Mononuclear cell (primary cell): ENCODE results near the gene GJA8. TPM values are rescaled to one million over a fixed set of nuclear protein-coding genes. Genes with fewer than 3 reads are reported as not detected.
"Not testable (repeated sequence)": the region's sequence is repeated elsewhere in the genome, so short reads cannot be mapped to it uniquely, and the experiment has no call there.

Experiments used
- H3K27me3 ChIP-seq: 2 replicates; pipeline ENCODE4 v1.6.0; 2011; ENCODE audit warnings: low read length, control low read depth; ENCODE audit not compliant: insufficient read depth
- H3K4me1 ChIP-seq: 2 replicates; pipeline ENCODE4 v1.5.1; 2011; ENCODE audit warnings: mild to moderate bottlenecking, low read length, control low read depth; ENCODE audit not compliant: insufficient read depth
- H3K4me3 ChIP-seq: 2 replicates; pipeline ENCODE4 v1.5.1; 2011; ENCODE audit warnings: mild to moderate bottlenecking, low read length, moderate library complexity
- H3K9me3 ChIP-seq: 2 replicates; pipeline ENCODE4 v1.5.1; 2011; ENCODE audit warnings: low read depth, mild to moderate bottlenecking, control low read depth, low read length
- total RNA-seq: library from RNA; depleted of rRNA; stranded (reverse); fragments of >200 nt; gene quantifications from one replicate; pipeline ENCODE4 v1.2.3, GENCODE V29; 2012

The GJA8 gene
- total RNA-seq, result not detected

DNA sequence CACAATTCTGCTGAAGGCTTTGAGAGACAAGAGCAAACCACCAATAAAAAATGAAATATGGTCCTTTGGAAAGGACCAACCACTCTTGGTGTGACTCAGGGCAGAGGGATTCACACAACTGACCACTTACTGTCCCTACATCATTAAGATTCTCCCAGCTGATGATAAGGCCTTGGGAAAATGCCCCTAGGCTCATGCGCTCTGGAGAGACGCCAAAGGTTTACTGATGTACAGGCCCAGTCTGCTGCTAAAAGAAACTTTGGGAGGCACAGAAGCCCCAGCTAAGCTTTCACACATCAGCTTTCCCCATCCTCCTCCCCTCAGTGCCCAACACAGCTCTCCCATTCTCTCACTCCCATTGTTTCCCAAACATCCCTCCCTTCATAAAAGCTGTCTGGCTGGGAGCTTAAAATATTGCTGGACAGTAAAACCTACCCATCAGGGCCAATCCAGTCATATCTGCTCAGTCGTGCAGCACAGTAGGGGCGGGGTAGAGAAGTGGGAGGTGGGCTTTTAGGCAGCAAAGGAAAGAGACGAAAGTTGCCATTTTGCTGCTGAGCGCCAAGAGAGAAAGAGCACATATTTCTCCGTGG lies at the start of gene GJA8:
Gene GJA8 (plus strand): TSS at position 543 of the 593 bp plus-strand sequence. CDS start 5,161 bp downstream, outside the sequence.
- Histone ChIP-seq H3K9me3 (no peaks in the 10 kb centered on the region), H3K27me3 (no peaks in the 10 kb centered on the region), H3K4me3 (no peak within 1 kb of the TSS), H3K4me1 (no peaks in the 10 kb centered on the region)

DNA sequence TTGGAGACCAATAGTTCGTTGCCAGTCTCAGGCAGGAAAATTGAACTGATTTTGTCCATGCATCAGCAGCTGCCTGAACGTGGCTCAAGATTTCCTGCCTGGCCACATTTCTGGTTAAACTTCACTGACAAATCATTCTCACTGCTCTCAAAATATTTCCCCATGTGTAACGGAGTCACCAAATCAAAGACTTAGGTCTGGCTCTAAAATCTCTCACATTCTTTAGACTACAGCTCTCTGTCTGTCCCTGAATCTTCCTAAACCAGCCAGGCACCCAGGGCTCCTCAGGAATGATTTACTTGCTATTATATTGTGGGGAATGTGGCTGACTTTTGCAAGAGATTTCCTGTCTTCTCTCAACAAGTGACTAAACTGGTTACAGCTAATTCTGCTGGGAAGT lies 49.2 kb upstream of the GJA8 start:
- Histone ChIP-seq H3K9me3 (no peaks in the 10 kb centered on the region), H3K4me1 (no peaks in the 10 kb centered on the region), H3K4me3 (no peak overlapping the region), H3K27me3 (peaks cover 2% of the 10 kb centered on the region)

DNA sequence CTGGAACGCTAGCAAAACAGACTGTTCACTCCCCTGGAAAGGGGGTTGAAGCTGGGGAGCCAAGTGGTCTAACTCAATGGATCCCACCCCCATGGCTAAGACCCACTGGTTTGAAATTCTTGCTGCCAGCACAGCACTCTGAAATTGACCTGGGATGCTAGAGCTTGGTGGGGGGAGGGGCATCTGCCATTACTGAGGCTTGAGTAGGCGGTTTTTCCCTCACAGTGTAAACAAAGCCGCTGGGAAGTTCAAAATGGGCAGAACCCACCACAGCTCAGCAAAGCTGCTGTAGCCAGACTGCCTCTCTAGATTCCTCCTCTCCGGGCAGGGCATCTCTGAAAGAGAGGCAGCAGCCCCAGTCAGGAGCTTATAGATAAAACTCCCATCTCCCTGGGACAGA lies 47.6 kb upstream of the GJA8 start:
- not testable (repeated sequence) for H3K4me3 ChIP-seq, H3K4me1 ChIP-seq, H3K27me3 ChIP-seq, H3K9me3 ChIP-seq

DNA sequence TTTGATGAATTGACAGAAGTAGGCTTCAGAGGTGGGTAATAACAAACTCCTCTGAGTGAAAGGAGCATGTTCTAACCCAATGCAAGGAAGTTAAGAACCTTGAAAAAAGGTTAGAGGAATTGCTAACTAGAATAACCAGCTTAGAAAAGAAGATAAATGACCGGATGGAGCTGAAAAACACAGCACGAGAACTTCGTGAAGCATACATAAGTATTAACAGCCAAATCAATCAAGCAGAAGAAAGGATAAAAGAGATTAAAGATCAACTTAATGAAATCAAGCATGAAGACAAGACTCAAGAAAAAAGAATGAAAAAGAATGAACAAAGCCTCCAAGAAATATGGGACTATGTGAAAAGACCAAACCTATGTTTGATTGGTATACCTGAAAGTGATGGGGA lies 46.6 kb upstream of the GJA8 start:
- not testable (repeated sequence) for H3K27me3 ChIP-seq

DNA sequence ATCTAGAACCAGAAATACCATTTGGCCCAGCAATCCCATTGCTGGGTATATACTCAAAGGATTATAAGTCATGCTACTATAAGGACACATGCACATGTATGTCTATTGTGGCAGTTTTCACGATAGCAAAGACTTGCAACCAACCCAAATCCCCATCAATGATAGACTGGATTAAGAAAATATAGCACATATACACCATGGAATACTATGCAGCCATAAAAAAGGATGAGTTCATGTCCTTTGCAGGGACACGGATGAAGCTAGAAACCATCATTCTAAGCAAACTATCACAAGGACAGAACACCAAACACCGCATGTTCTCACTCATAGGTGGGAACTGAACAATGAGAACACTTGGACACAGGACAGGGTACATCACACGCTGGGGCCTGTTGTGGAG lies 35.4 kb upstream of the GJA8 start:
- H3K4me1 ChIP-seq, H3K9me3 ChIP-seq, H3K27me3 ChIP-seq, H3K4me3 ChIP-seq: not testable (repeated sequence)

More for the DNA sequence above, 46.6 kb upstream of the GJA8 start:
- H3K9me3 ChIP-seq, H3K4me3 ChIP-seq, H3K4me1 ChIP-seq: not testable (repeated sequence)

DNA sequence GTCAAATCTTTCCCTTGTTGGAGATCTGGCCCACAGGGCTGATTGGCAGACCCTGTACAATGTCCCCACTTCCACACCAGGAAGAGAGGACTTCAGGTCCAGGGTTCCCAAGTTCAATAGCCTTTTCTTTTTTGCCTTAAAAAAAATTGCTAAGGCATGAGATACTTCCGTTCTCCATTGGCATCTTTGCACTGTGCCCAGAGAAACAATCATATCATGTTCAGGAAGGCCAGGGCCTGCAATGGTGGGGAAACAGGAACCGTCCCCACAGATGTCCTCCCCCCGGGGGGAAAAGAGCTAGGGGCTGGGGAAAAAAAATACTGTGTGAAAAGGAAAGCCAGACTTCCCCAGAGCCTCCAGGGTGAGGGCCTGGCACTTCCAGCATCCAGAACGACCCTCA lies 24.6 kb upstream of the GJA8 start:
- Histone ChIP-seq H3K9me3 (peaks cover 5% of the 10 kb centered on the region), H3K4me1 (no peaks in the 10 kb centered on the region), H3K4me3 (no peak overlapping the region), H3K27me3 (peaks cover 5% of the 10 kb centered on the region)

DNA sequence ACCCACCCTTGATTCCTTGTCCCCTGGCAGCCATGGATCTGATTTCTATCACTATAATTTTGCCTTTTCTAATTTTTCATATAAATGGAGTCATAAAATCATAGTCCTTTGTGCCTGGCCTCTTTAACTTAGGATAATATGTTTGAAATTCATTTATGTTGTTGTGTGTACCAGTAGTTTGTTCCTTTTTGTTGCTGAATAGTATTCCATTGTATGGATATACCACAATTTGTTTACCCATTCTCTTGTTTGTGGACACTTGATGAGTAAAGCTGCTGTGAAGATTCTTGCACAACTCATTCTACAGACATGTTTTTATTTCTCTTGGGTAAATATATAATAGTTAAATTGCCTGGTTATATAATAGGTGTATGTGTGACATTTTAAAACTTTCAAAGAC lies 22.7 kb upstream of the GJA8 start:
- peaks cover 5% of the 10 kb centered on the region for H3K9me3 ChIP-seq
- H3K4me3 ChIP-seq, result no peak overlapping the region
- peaks cover 8% of the 10 kb centered on the region for H3K27me3 ChIP-seq
- H3K4me1 ChIP-seq, result no peaks in the 10 kb centered on the region

DNA sequence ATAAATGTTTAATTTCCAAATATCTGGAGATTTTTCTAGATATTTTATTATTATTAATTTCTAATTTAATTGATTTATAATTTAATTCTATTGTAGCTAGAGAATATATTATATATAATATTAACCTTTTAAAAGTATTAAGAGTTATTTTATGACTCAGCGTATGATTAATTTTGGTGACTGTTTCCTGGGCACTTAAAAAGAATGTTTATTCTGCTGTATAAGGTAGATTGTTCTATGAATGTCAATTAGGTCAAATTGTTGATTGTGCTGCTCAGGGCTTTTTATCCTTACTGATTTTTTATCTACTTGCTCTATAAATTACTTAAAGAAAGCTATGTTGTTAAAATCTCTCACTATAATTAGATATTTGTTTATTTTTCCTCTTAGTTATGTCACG lies 20.1 kb upstream of the GJA8 start:
- no peaks in the 10 kb centered on the region for H3K4me1 ChIP-seq
- H3K9me3 ChIP-seq, result peaks cover 5% of the 10 kb centered on the region
- H3K4me3 ChIP-seq, result no peak overlapping the region
- H3K27me3 ChIP-seq, result peaks cover 8% of the 10 kb centered on the region

DNA sequence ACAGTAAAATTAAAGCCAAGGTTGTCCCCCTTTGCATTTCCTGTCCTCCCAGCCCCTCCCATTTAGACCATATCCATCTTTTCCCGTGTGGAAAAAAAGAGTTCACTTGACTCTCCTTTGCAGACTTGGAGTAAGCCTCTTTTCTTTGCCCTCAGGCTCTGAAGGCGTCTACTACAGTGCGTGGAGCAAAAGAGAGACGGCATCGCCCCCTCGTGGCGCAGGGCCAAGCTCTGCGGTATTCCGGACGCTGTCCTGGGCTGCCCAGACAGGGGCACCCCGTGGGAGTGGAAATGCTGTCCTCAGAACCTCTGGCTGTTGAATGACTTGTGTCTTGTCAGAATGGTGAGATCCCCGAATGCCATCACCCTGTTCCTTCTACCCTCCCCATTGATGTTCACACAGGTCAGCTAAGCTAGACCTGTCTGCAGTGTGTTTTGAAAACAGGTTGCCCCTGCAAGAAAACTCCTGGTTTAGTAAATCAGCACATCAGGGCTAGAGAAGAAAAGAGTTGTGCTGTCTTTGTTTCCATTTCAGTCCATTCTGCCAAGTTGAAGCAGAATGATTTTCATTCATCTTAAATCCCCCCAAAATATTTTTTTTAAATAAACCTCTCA lies 12.3 kb upstream of the GJA8 start:
- no peaks in the 10 kb centered on the region for H3K4me1 ChIP-seq
- H3K4me3 ChIP-seq, result no peak overlapping the region
- H3K9me3 ChIP-seq, result no peaks in the 10 kb centered on the region
- H3K27me3 ChIP-seq, result no peaks in the 10 kb centered on the region

DNA sequence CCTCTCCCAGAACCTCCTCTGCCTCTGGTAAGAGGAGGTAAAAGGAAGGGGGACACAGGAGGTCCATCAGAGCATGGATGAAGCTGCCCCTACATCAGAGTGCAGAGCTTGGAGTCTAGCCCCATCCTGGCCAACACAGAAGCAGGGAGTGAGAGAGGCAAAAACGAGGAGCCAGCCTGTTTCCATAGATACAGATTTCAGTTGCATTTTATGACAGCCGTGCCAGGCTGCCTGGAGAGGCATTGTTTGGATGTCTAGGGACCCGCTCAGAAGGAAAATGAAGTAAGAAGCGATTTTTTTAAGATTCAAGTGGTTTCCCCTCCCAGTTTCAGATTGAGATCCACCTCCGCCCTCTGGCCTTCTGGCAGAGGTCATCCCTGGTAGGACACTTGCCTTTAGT lies 11.5 kb upstream of the GJA8 start:
- H3K27me3 ChIP-seq, result no peaks in the 10 kb centered on the region
- H3K9me3 ChIP-seq, result no peaks in the 10 kb centered on the region
- no peak overlapping the region for H3K4me3 ChIP-seq
- no peaks in the 10 kb centered on the region for H3K4me1 ChIP-seq

DNA sequence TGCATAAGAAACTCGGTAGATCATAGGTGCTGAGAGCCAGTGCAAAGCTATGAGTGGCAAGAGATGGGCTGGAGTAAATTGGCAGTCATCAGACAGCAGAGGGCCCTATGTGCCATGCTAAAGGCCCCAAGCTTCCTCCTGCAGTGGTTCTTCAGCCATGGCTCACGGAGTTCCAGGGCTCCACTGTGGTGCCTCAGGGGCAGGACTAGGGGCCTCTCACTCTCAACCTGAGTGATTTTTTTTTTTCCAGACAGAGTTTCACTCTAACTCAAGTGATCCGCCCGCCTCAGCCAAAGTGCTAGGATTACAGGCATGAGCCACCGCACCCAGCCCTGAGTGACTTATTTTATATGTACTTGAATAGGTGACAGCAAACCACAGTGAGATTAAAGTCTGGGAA lies 10.4 kb upstream of the GJA8 start:
- Histone ChIP-seq H3K4me3 (no peak overlapping the region), H3K27me3 (no peaks in the 10 kb centered on the region), H3K9me3 (no peaks in the 10 kb centered on the region), H3K4me1 (no peaks in the 10 kb centered on the region)

DNA sequence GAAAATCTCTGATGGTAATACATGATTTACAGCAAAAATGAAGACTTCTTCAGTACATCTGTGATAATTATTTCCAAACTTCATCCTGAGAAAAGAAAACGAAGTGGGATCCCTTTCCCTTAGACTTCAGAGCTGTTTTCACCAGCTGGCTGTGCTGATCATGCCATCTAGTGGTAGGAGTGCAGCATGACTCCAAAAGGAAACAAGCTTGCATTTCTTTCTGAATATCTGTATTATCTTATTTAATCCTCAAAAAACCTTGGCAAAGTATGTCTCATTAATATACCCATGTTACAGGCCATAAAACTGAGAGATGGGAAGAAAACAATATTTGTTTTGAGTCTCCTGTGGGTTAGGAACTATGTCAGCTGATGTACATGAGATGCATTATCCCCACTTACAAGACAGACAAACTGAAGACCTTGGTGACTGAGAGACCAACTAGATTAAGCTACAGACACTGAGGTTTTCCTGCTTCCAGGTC lies 9.8 kb upstream of the GJA8 start:
- no peaks in the 10 kb centered on the region for H3K9me3 ChIP-seq
- no peak overlapping the region for H3K4me3 ChIP-seq
- no peaks in the 10 kb centered on the region for H3K4me1 ChIP-seq
- H3K27me3 ChIP-seq, result no peaks in the 10 kb centered on the region

DNA sequence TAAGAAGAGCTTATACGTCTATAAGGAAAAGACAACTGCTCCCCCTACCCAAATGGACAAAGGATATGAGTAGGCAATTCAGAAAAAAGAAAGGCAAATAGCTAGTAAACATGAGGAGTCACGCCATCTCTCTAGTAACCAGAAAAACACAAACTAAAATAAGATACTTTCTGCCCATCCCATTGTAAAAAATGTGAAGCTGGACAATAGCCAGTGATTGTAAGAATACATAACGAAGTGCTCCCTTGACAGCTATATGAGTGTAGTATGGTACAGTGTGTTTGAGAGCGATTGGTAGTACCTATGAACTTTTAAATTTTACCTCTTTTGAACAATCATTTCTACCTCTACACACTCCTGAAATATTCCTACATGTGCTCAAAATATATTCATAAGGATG lies 7.5 kb upstream of the GJA8 start:
- Histone ChIP-seq H3K9me3 (no peaks in the 10 kb centered on the region), H3K4me1 (no peaks in the 10 kb centered on the region), H3K27me3 (no peaks in the 10 kb centered on the region), H3K4me3 (no peak overlapping the region)

DNA sequence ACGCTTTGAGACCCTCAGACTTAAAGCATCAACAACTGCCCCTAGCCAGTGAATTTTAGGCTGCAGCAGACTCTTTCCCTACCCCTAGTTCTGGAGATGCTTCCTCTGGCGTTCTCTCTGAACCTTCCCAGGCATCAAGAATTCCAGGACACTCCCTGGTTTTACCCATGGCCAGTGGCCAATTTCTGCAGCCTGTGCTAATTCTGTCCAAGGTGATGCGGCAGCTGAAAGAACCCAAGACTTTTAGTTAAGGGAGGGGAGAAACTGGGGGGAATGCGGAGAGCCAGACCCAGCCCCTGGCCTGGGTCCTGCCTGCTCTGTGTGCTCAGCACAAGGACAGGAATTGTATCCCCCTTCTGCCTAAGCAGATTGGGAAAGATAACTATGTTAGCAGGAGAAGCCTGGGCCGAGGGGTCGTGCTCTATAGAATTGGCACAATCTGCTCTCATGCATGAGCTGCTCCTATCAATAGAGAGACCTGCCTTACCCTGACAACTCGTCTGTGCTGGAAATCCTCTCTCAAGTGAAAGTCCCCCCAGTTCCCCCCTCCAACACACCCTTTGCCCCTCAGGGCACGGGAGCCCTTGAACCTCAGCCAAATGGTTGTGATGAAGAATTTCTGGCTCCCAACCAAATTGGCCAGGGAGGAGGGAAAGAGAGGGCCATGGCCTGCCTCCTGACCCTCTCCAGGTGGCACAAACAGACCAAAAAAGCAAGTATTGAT lies 5.4 kb upstream of the GJA8 start:
- Histone ChIP-seq H3K27me3 (no peaks in the 10 kb centered on the region), H3K9me3 (no peaks in the 10 kb centered on the region), H3K4me3 (no peak overlapping the region), H3K4me1 (no peaks in the 10 kb centered on the region)

DNA sequence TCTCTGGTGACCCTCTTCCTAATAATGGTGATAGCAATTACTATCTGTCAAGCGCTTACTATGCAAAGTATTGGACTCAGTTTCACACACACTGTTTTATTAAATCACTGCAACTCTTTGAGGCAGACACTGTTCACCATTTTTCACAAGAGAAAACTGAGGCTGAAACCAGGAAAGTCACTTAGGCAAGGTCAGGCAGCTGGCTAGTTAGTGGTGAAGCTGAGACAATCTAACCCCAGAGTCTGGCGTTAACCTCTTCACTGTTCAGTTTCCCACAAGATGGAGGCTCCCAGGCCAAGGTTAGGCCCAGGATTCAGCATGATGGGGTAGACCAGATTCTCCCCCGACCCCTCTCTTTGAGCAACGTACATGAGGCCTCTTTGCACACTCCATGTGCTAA lies 4.8 kb upstream of the GJA8 start:
- no peak overlapping the region for H3K4me3 ChIP-seq
- H3K4me1 ChIP-seq, result no peaks in the 10 kb centered on the region
- H3K27me3 ChIP-seq, result no peaks in the 10 kb centered on the region
- no peaks in the 10 kb centered on the region for H3K9me3 ChIP-seq

DNA sequence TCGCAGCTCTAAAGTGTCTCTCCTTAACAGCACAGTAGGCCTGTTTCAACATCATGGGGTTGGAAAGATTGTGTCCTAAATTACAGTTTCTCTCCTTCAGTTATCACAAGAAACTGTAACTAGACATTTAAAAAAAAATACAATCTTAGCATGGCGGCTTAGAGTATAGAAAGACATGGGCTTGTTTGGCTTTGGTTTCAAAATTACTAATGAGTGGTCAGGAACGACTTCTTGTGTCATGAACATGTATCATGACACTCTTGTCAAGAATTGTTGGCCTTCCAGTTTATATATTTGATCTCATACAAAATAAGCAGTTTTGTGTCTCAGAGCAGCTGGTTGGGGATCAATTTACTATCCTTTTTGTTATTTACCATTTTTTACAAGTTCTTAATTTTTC lies 2.1 kb downstream of the GJA8 start:
- Histone ChIP-seq H3K27me3 (no peaks in the 10 kb centered on the region), H3K9me3 (no peaks in the 10 kb centered on the region), H3K4me3 (no peak overlapping the region), H3K4me1 (no peaks in the 10 kb centered on the region)
